ENCODE results near the gene LYZL4. TPM values are rescaled to one million over a fixed set of nuclear protein-coding genes. Genes with fewer than 3 reads are reported as not detected.

Gene LYZL4
- total RNA-seq, 3 donors from 2014 or later: not detected

DNA sequence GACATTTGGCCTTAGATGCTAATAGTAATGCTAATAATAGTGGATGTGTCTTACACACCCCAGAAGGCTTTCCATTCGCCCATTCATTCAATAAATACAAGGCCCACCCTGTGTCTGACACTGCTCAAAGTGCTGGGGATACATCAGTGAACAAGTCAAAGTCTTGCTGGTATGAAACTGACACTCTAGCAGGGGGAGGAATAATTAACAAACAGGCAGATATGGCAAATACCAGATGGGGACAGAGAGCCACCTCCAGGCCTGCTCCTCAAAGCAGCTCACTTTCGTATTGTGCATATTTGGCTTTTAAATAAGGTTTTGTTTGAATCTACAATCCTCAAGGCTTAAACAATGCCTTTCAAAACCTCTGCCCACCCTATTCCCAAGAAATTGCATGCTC, 28.3 kb upstream of the LYZL4 start:
- no peaks in the 10 kb centered on the region for H3K9me3 ChIP-seq
- no peak for DNase-seq (ENCODE audit: low spot score in 2 of 2)
- intact Hi-C loops (cut with DNase I; ENCODE audit: low total_unique reads): no loop called here
- no peak for TF ChIP-seq POLR2A (IDR thresholded peaks at IDR 0.05)
- TF ChIP-seq POLR2AphosphoS5 (IDR thresholded peaks at IDR 0.05): no peak
- TF ChIP-seq CTCF (IDR thresholded peaks at IDR 0.05): no peak
- H3K36me3 ChIP-seq: no peaks in the 10 kb centered on the region
- H3K27ac ChIP-seq: no peak overlapping the region
- no peaks in the 10 kb centered on the region for H3K27me3 ChIP-seq
- no peaks in the 10 kb centered on the region for H3K4me1 ChIP-seq
- no peak overlapping the region for H3K4me3 ChIP-seq

- Histone ChIP-seq H3K9me3 (no peaks in the 10 kb centered on the region), H3K4me3 (no peak overlapping the region), H3K36me3 (no peaks in the 10 kb centered on the region), H3K27ac (no peak overlapping the region), H3K4me1 (no peaks in the 10 kb centered on the region), H3K27me3 (no peaks in the 10 kb centered on the region)
- TF ChIP-seq POLR2AphosphoS5 (IDR thresholded peaks at IDR 0.05): no peak
- no peak for TF ChIP-seq CTCF (IDR thresholded peaks at IDR 0.05)
- TF ChIP-seq POLR2A (IDR thresholded peaks at IDR 0.05): no peak
- intact Hi-C loops (cut with DNase I; ENCODE audit: low total_unique reads): no loop called here
- DNase-seq (ENCODE audit: low spot score in 2 of 2): no peak
Observed at GRCh38 chr3:42438193-42438592, 27.8 kb upstream of the LYZL4 start.

GRCh38 chr3:42434777-42435380, 24.5 kb upstream of the LYZL4 start:
- Histone ChIP-seq H3K9me3 (peaks cover 7 to 14% of the 10 kb centered on the region in 2 donors), H3K27ac (no peak overlapping the region), H3K4me1 (no peaks in the 10 kb centered on the region), H3K36me3 (no peaks in the 10 kb centered on the region), H3K27me3 (peaks cover 0 to under 1% of the 10 kb centered on the region in 2 donors), H3K4me3 (no peak overlapping the region)
- intact Hi-C loops (cut with DNase I; ENCODE audit: low total_unique reads): no loop called here
- TF ChIP-seq POLR2AphosphoS5 (IDR thresholded peaks at IDR 0.05) (no peak), CTCF (IDR thresholded peaks at IDR 0.05) (no peak), POLR2A (IDR thresholded peaks at IDR 0.05) (no peak)
- no peak for DNase-seq (ENCODE audit: low spot score in 2 of 2)

DNA sequence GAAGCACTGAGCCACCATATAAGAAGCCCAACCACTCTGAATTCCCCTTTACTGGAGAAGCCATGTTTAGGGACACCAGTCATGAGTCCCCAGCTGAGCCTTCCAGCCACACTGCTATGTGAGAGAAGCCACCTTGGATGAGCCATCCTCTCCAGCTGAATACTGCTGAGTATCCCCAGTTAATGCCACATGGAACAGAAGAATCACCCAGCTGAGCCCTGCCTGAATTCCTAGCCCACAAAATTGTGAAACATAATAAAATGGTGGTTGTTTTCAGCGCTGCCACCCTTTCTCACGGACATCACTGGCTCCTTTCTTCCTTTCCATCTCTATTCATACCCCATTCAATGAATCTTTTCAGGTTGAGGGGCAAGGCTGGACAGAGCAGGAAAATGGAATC, 22.1 kb upstream of the LYZL4 start:
- peaks cover 7 to 14% of the 10 kb centered on the region in 2 donors for H3K9me3 ChIP-seq
- no peaks in the 10 kb centered on the region for H3K4me1 ChIP-seq
- H3K27ac ChIP-seq: no peak overlapping the region
- DNase-seq (ENCODE audit: low spot score in 2 of 2): no peak
- H3K36me3 ChIP-seq: no peaks in the 10 kb centered on the region
- intact Hi-C loops (cut with DNase I; ENCODE audit: low total_unique reads): no loop called here
- no peak for TF ChIP-seq POLR2AphosphoS5 (IDR thresholded peaks at IDR 0.05)
- no peak for TF ChIP-seq CTCF (IDR thresholded peaks at IDR 0.05)
- TF ChIP-seq POLR2A (IDR thresholded peaks at IDR 0.05): no peak
- peaks cover 0 to 3% of the 10 kb centered on the region in 2 donors for H3K27me3 ChIP-seq
- H3K4me3 ChIP-seq: no peak overlapping the region

- H3K27ac ChIP-seq: no peak overlapping the region
- peaks cover 0 to 3% of the 10 kb centered on the region in 2 donors for H3K27me3 ChIP-seq
- H3K4me3 ChIP-seq: no peak overlapping the region
- DNase-seq (ENCODE audit: low spot score in 2 of 2): no peak
- TF ChIP-seq CTCF (IDR thresholded peaks at IDR 0.05) (no peak), POLR2A (IDR thresholded peaks at IDR 0.05) (no peak), POLR2AphosphoS5 (IDR thresholded peaks at IDR 0.05) (no peak)
- peaks cover 7 to 14% of the 10 kb centered on the region in 2 donors for H3K9me3 ChIP-seq
- intact Hi-C loops (cut with DNase I; ENCODE audit: low total_unique reads): loop anchor here (1.0 kb wide), 1 partner anchor 34 kb away; no protein-coding TSS in a partner anchor
- H3K4me1 ChIP-seq: no peaks in the 10 kb centered on the region
- no peaks in the 10 kb centered on the region for H3K36me3 ChIP-seq
Observed at GRCh38 chr3:42430781-42431532, 20.5 kb upstream of the LYZL4 start.

All from breast epithelium (tissue), 4 donors.